ENCODE results near the gene JHY.

Gene JHY

DNA sequence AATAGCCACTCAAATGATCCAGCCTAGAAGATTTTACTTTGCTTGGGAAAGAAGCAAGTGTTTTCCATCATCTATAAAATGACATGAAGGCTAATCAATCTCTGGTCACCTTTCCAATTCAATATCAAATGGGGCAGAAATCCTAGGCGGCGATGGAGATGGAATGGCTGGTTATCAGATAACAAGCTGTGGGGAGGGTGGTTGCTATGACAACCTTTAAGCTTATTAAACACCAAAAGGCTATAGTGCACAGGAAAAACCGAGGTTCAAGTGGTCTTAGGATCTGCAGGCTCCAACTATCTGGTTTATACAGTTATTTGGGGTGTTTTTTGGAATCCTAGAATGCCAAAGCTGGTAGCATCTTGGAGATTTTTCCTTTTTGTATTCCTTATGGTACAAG is 113.0 kb downstream of the JHY start:
- H3K9me2 ChIP-seq (replicated peaks; ENCODE audit: low read depth, low read length) = no peaks in the 10 kb centered on the region
- no peaks in the 10 kb centered on the region for H3K9me3 ChIP-seq (ENCODE audit: insufficient read depth, low read depth, low read length)
- H3K27me3 ChIP-seq (ENCODE audit: insufficient read depth, low read length, poor library complexity, severe bottlenecking) = no peaks in the 10 kb centered on the region
- no peak overlapping the region for H3K4me3 ChIP-seq (ENCODE audit: low read length, poor library complexity, severe bottlenecking)
- H3K4me1 ChIP-seq (ENCODE audit: insufficient read depth, low read length, poor library complexity, severe bottlenecking) = no peaks in the 10 kb centered on the region
- H3F3A ChIP-seq (ENCODE audit: low read depth) = no peaks in the 10 kb centered on the region
- H3K4me2 ChIP-seq (ENCODE audit: low read depth, low read length, poor library complexity, severe bottlenecking) = no peak overlapping the region
- no peak overlapping the region for H2AFZ ChIP-seq (ENCODE audit: low read length)
- H3K9ac ChIP-seq (ENCODE audit: low read depth, low read length, poor library complexity, severe bottlenecking) = no peak overlapping the region
- no peaks in the 10 kb centered on the region for H3K36me3 ChIP-seq (ENCODE audit: insufficient read depth, low read length)
- H3K79me2 ChIP-seq (ENCODE audit: insufficient read depth, low read length) = no peaks in the 10 kb centered on the region
- no peaks in the 10 kb centered on the region for H4K20me1 ChIP-seq (ENCODE audit: insufficient read depth, low read length, poor library complexity, severe bottlenecking)
- TF ChIP-seq EZH2phosphoT487 (IDR thresholded peaks at IDR 0.05; ENCODE audit: borderline replicate concordance) = no peak
- TF ChIP-seq, protein P1, sequence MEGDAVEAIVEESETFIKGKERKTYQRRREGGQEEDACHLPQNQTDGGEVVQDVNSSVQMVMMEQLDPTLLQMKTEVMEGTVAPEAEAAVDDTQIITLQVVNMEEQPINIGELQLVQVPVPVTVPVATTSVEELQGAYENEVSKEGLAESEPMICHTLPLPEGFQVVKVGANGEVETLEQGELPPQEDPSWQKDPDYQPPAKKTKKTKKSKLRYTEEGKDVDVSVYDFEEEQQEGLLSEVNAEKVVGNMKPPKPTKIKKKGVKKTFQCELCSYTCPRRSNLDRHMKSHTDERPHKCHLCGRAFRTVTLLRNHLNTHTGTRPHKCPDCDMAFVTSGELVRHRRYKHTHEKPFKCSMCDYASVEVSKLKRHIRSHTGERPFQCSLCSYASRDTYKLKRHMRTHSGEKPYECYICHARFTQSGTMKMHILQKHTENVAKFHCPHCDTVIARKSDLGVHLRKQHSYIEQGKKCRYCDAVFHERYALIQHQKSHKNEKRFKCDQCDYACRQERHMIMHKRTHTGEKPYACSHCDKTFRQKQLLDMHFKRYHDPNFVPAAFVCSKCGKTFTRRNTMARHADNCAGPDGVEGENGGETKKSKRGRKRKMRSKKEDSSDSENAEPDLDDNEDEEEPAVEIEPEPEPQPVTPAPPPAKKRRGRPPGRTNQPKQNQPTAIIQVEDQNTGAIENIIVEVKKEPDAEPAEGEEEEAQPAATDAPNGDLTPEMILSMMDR (conservative IDR thresholded peaks at IDR 0.05; ENCODE audit: low read length) = no peak

- H2AFZ ChIP-seq (ENCODE audit: low read length) = no peak overlapping the region
These were observed 116.3 kb downstream of the JHY start for GRCh38 chr11:122998727-122999366.

GRCh38 chr11:123000721-123001120 is 118.2 kb downstream of the JHY start:
- no peaks in the 10 kb centered on the region for H3K9me2 ChIP-seq (replicated peaks; ENCODE audit: low read depth, low read length)
- H3K36me3 ChIP-seq (ENCODE audit: insufficient read depth, low read length) = no peaks in the 10 kb centered on the region
- TF ChIP-seq EZH2phosphoT487 (IDR thresholded peaks at IDR 0.05; ENCODE audit: borderline replicate concordance) = no peak
- TF ChIP-seq, protein P1 (conservative IDR thresholded peaks at IDR 0.05; ENCODE audit: low read length) = no peak
- no peaks in the 10 kb centered on the region for H3F3A ChIP-seq (ENCODE audit: low read depth)
- H3K4me1 ChIP-seq (ENCODE audit: insufficient read depth, low read length, poor library complexity, severe bottlenecking) = no peaks in the 10 kb centered on the region
- H3K9ac ChIP-seq (ENCODE audit: low read depth, low read length, poor library complexity, severe bottlenecking) = no peak overlapping the region
- no peaks in the 10 kb centered on the region for H3K27me3 ChIP-seq (ENCODE audit: insufficient read depth, low read length, poor library complexity, severe bottlenecking)
- no peaks in the 10 kb centered on the region for H3K79me2 ChIP-seq (ENCODE audit: insufficient read depth, low read length)
- H2AFZ ChIP-seq (ENCODE audit: low read length) = no peak overlapping the region
- H4K20me1 ChIP-seq (ENCODE audit: insufficient read depth, low read length, poor library complexity, severe bottlenecking) = no peaks in the 10 kb centered on the region
- H3K4me2 ChIP-seq (ENCODE audit: low read depth, low read length, poor library complexity, severe bottlenecking) = no peak overlapping the region
- no peak overlapping the region for H3K4me3 ChIP-seq (ENCODE audit: low read length, poor library complexity, severe bottlenecking)
- H3K9me3 ChIP-seq (ENCODE audit: insufficient read depth, low read depth, low read length) = no peaks in the 10 kb centered on the region

More at GRCh38 chr11:122998727-122999366, 116.3 kb downstream of the JHY start:
- Histone ChIP-seq H3K79me2 (ENCODE audit: insufficient read depth, low read length) (no peaks in the 10 kb centered on the region), H3K36me3 (ENCODE audit: insufficient read depth, low read length) (no peaks in the 10 kb centered on the region), H3F3A (ENCODE audit: low read depth) (no peaks in the 10 kb centered on the region), H3K27me3 (ENCODE audit: insufficient read depth, low read length, poor library complexity, severe bottlenecking) (no peaks in the 10 kb centered on the region), H3K4me1 (ENCODE audit: insufficient read depth, low read length, poor library complexity, severe bottlenecking) (no peaks in the 10 kb centered on the region), H3K9me3 (ENCODE audit: insufficient read depth, low read depth, low read length) (no peaks in the 10 kb centered on the region), H3K9ac (ENCODE audit: low read depth, low read length, poor library complexity, severe bottlenecking) (no peak overlapping the region), H3K9me2 (replicated peaks; ENCODE audit: low read depth, low read length) (no peaks in the 10 kb centered on the region), H3K4me3 (ENCODE audit: low read length, poor library complexity, severe bottlenecking) (no peak overlapping the region), H3K4me2 (ENCODE audit: low read depth, low read length, poor library complexity, severe bottlenecking) (no peak overlapping the region), H4K20me1 (ENCODE audit: insufficient read depth, low read length, poor library complexity, severe bottlenecking) (no peaks in the 10 kb centered on the region)
- TF ChIP-seq EZH2phosphoT487 (IDR thresholded peaks at IDR 0.05; ENCODE audit: borderline replicate concordance) = no peak
- TF ChIP-seq, protein P1 (conservative IDR thresholded peaks at IDR 0.05; ENCODE audit: low read length) = no peak
